ENCODE data around the gene AGR3.

The AGR3 gene

DNA sequence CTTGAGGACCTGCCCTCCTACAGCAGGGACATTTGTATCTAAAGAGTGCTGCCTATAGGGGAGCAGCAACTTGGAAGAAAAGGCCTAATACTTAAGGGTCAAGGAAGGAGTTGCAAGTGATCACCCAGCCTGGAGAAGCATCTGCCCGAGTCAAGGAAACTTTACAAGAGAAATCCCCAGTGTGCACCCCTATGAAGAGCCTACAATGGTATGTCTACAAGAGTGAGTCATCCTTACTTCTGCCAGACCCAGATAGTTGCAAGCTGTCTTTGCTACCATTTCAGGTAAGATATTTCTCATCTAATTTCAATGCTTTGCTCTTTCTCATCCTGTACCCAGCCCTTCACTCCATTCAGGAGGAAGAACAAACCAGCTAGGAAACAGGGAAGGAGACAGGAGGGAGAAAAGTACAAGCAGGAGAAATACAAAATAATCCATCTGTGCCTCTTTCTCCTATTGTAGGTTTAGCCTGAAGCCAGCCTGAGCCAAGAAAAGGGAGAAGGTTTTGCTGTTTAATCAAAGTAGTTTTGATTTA lies 34.4 kb upstream of the AGR3 start:
- TF ChIP-seq YY1 (IDR thresholded peaks at IDR 0.05; ENCODE audit: low read depth) (no peak), NFIC (IDR thresholded peaks at IDR 0.05) (no peak), CREB1 (IDR thresholded peaks at IDR 0.05; ENCODE audit: low read depth) (no peak), TCF12 (IDR thresholded peaks at IDR 0.05; ENCODE audit: low read depth) (no peak), EGR1 (IDR thresholded peaks at IDR 0.05) (no peak), CEBPB (IDR thresholded peaks at IDR 0.05) (no peak), TEAD4 (IDR thresholded peaks at IDR 0.05) (no peak), RAD21 (IDR thresholded peaks at IDR 0.05; ENCODE audit: low read depth) (no peak), EP300 (IDR thresholded peaks at IDR 0.05; ENCODE audit: borderline replicate concordance) (no peak), TAF1 (IDR thresholded peaks at IDR 0.05; ENCODE audit: low read depth) (no peak), ZBTB7A (IDR thresholded peaks at IDR 0.05; ENCODE audit: low read depth) (no peak), FOXM1 (IDR thresholded peaks at IDR 0.05; ENCODE audit: borderline replicate concordance, low read depth) (no peak)
- TF ChIP-seq, protein P1, sequence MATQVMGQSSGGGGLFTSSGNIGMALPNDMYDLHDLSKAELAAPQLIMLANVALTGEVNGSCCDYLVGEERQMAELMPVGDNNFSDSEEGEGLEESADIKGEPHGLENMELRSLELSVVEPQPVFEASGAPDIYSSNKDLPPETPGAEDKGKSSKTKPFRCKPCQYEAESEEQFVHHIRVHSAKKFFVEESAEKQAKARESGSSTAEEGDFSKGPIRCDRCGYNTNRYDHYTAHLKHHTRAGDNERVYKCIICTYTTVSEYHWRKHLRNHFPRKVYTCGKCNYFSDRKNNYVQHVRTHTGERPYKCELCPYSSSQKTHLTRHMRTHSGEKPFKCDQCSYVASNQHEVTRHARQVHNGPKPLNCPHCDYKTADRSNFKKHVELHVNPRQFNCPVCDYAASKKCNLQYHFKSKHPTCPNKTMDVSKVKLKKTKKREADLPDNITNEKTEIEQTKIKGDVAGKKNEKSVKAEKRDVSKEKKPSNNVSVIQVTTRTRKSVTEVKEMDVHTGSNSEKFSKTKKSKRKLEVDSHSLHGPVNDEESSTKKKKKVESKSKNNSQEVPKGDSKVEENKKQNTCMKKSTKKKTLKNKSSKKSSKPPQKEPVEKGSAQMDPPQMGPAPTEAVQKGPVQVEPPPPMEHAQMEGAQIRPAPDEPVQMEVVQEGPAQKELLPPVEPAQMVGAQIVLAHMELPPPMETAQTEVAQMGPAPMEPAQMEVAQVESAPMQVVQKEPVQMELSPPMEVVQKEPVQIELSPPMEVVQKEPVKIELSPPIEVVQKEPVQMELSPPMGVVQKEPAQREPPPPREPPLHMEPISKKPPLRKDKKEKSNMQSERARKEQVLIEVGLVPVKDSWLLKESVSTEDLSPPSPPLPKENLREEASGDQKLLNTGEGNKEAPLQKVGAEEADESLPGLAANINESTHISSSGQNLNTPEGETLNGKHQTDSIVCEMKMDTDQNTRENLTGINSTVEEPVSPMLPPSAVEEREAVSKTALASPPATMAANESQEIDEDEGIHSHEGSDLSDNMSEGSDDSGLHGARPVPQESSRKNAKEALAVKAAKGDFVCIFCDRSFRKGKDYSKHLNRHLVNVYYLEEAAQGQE (IDR thresholded peaks at IDR 0.05; ENCODE audit: low read depth), result no peak
- TF ChIP-seq, protein P2, sequence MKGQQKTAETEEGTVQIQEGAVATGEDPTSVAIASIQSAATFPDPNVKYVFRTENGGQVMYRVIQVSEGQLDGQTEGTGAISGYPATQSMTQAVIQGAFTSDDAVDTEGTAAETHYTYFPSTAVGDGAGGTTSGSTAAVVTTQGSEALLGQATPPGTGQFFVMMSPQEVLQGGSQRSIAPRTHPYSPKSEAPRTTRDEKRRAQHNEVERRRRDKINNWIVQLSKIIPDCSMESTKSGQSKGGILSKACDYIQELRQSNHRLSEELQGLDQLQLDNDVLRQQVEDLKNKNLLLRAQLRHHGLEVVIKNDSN (IDR thresholded peaks at IDR 0.05), result no peak
- TF ChIP-seq, protein P3, sequence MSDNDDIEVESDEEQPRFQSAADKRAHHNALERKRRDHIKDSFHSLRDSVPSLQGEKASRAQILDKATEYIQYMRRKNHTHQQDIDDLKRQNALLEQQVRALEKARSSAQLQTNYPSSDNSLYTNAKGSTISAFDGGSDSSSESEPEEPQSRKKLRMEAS (IDR thresholded peaks at IDR 0.05), result no peak

DNA sequence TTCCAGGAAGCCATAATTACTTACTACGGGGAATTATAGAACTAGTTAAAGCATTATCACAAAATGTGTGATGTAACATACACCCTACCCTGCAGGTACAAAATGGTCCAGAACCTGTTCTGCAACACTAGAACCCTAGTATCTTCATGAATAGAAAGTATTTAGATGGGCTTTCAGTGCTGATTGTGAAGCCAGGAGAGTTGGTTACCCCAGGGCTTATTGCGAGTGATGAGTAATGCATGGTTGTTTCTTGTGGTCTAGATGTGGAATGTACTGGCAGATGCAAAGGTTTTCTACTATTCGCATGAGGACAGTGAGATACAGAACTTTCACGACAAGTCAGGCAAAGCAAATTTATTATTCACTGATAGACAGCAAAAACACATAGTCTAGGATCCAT lies 33.6 kb upstream of the AGR3 start:
- TF ChIP-seq, protein P1 (IDR thresholded peaks at IDR 0.05; ENCODE audit: low read depth), result no peak
- TF ChIP-seq CREB1 (IDR thresholded peaks at IDR 0.05; ENCODE audit: low read depth) (no peak), NFIC (IDR thresholded peaks at IDR 0.05) (no peak), EGR1 (IDR thresholded peaks at IDR 0.05) (no peak), RAD21 (IDR thresholded peaks at IDR 0.05; ENCODE audit: low read depth) (no peak), TCF12 (IDR thresholded peaks at IDR 0.05; ENCODE audit: low read depth) (no peak)
- TF ChIP-seq, protein P3 (IDR thresholded peaks at IDR 0.05), result no peak

DNA sequence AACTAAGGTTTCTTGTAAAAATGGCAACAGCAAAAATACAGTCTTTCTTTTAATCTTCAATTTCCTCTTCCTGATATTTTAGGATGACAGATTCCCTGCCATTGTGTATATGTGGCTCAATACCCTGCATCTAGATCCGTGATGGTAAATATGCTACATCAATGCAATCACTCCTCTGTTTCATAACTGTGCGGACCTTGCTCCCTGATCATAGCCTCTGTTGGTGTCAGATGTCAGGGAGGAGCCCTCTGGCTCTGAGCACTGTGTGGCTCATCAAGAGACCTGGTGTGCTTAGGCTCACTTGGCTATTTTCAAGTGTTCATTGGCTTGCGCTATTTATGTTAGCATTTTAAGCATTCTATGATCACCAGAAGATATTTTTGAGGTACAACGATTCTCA lies 33.0 kb upstream of the AGR3 start:
- TF ChIP-seq FOXM1 (IDR thresholded peaks at IDR 0.05; ENCODE audit: borderline replicate concordance, low read depth) (no peak), CREB1 (IDR thresholded peaks at IDR 0.05; ENCODE audit: low read depth) (no peak), EGR1 (IDR thresholded peaks at IDR 0.05) (no peak), NFIC (IDR thresholded peaks at IDR 0.05) (no peak), CEBPB (IDR thresholded peaks at IDR 0.05) (no peak), YY1 (IDR thresholded peaks at IDR 0.05; ENCODE audit: low read depth) (no peak), RAD21 (IDR thresholded peaks at IDR 0.05; ENCODE audit: low read depth) (no peak), TAF1 (IDR thresholded peaks at IDR 0.05; ENCODE audit: low read depth) (no peak), ZBTB7A (IDR thresholded peaks at IDR 0.05; ENCODE audit: low read depth) (no peak)
- TF ChIP-seq, protein P3 (IDR thresholded peaks at IDR 0.05), result no peak
- TF ChIP-seq, protein P2 (IDR thresholded peaks at IDR 0.05), result no peak

DNA sequence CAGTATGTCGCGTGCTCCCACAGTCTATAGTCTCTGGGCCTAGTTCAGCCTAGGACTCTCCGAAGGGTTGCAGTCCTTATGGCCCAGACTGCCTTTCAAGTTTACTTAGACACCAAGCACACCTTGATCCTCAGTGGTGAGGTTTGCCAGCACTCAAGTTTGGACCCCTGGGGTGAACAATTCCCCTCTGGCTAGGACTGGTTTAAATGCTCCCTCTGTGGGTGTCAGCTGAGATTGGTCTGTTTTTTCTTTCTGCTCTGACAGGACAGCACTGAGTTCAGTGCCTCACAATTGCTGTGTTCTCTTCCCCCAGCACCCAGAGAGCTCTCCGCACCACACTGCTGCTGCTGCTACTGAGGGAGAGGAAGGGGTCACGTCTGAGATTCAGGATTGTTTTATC lies 31.9 kb upstream of the AGR3 start:
- TF ChIP-seq ZBTB7A (IDR thresholded peaks at IDR 0.05; ENCODE audit: low read depth) (no peak), CREB1 (IDR thresholded peaks at IDR 0.05; ENCODE audit: low read depth) (no peak), TEAD4 (IDR thresholded peaks at IDR 0.05) (no peak), EGR1 (IDR thresholded peaks at IDR 0.05) (no peak), TCF12 (IDR thresholded peaks at IDR 0.05; ENCODE audit: low read depth) (no peak)

DNA sequence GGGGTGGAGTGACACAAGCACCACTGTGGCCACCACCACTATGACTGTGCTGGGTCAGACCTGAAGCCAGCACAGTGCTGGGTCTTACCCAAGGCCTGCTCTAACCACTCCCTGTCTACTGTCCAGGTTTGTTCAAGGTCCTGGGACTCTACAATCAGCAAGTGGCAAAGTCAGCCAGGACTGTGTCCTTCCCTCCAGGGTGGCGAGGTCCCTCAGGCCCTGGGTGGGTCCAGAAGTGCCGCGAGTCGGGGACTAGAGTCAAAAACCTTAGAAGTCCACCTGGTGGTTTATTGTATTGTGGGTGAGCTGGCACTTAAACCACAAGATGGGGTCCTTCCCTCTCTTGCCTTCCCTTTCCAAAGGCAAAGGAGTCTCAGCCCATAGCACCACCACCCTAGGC lies 30.8 kb upstream of the AGR3 start:
- TF ChIP-seq, protein P1 (IDR thresholded peaks at IDR 0.05; ENCODE audit: low read depth), result no peak
- TF ChIP-seq, protein P2 (IDR thresholded peaks at IDR 0.05), result no peak
- TF ChIP-seq, protein P3 (IDR thresholded peaks at IDR 0.05), result no peak
- no peak for TF ChIP-seq RAD21 (IDR thresholded peaks at IDR 0.05; ENCODE audit: low read depth)
- TF ChIP-seq ZBTB7A (IDR thresholded peaks at IDR 0.05; ENCODE audit: low read depth), result no peak
- no peak for TF ChIP-seq TEAD4 (IDR thresholded peaks at IDR 0.05)
- TF ChIP-seq TCF12 (IDR thresholded peaks at IDR 0.05; ENCODE audit: low read depth), result no peak
- TF ChIP-seq TAF1 (IDR thresholded peaks at IDR 0.05; ENCODE audit: low read depth), result no peak
- TF ChIP-seq CEBPB (IDR thresholded peaks at IDR 0.05), result no peak
- no peak for TF ChIP-seq EP300 (IDR thresholded peaks at IDR 0.05; ENCODE audit: borderline replicate concordance)
- no peak for TF ChIP-seq NFIC (IDR thresholded peaks at IDR 0.05)
- no peak for TF ChIP-seq FOXM1 (IDR thresholded peaks at IDR 0.05; ENCODE audit: borderline replicate concordance, low read depth)
- TF ChIP-seq YY1 (IDR thresholded peaks at IDR 0.05; ENCODE audit: low read depth), result no peak
- TF ChIP-seq CREB1 (IDR thresholded peaks at IDR 0.05; ENCODE audit: low read depth), result no peak
- TF ChIP-seq EGR1 (IDR thresholded peaks at IDR 0.05), result no peak

Data from Ishikawa (cell line).